K562 (cell line): ENCODE data around the gene CAMK2N1. TPM values are rescaled to one million over a fixed set of nuclear protein-coding genes. Genes with fewer than 3 reads are reported as not detected.

ENCODE experiments used
- ATAC-seq: fragments of 200-7000 bp; cut with Tn5 transposase; 3 replicates; pipeline ENCODE4 v1.9.1; 2020; ENCODE audit warnings: moderate library complexity
- BruUV-seq: library from RNA; stranded (reverse); fragments of 400-500 nt; replicated peaks from 2 replicates; lab custom pipeline; 2021; lab: Mats Ljungman, UMichigan
- CTCF ChIA-PET: fragments of 300-600 bp; formaldehyde crosslinking; extraction: SDS; loops from one replicate; lab custom pipeline; 2021; ENCODE audit warnings: low intra/inter-chr PET ratio; lab: Yijun Ruan, JAX
- POLR2A ChIA-PET: fragments of 300-600, 350-650 bp; sonication (Branson Sonifier 250); formaldehyde crosslinking; extraction: SDS; loops from one replicate; lab custom pipeline; 2021; ENCODE audit warnings: antibody characterized with exemption, inconsistent platforms; lab: Yijun Ruan, JAX
- DNase-seq, 4 experiments: peaks; one replicate each; pipeline versions ENCODE4 v3.0.0 to v3.0.0-alpha.2; 2011 to 2018; ENCODE audit warnings: low spot score in 3 of 4, mixed read lengths in 3 of 4; ENCODE audit errors: extremely low read depth in 1 of 4
- FAIRE-seq: peaks from 2 replicates; lab custom pipeline; 2011; peaks lifted over from hg19 to GRCh38; lab: Jason Lieb, UNC
- H2AFZ ChIP-seq: 2 replicates; pipeline ENCODE4 v1.6.0; 2011; ENCODE audit warnings: low read depth, low read length, control low read depth, inconsistent platforms
- H3K27ac ChIP-seq: fragments of 200-600 bp; 3 replicates; pipeline ENCODE4 v1.8.0; 2011; ENCODE audit warnings: low read depth, mild to moderate bottlenecking, control low read depth, inconsistent platforms, low read length, moderate library complexity, mixed read lengths; ENCODE audit errors: extremely low read depth
- H3K27me3 ChIP-seq, 2 experiments: fragments of 300-600 bp in 1 of 2; 2 replicates in 1 of 2; 3 replicates in 1 of 2; pipeline versions ENCODE4 v1.6.0 to v1.8.0; 2011; ENCODE audit warnings: inconsistent platforms in 2 of 2, low read length in 2 of 2, mild to moderate bottlenecking in 1 of 2, mixed read lengths in 1 of 2, moderate library complexity in 1 of 2; ENCODE audit not compliant: control insufficient read depth in 2 of 2, insufficient read depth in 2 of 2
- H3K36me3 ChIP-seq: fragments of 300-600 bp; 3 replicates; pipeline ENCODE4 v1.8.0; 2011; ENCODE audit warnings: mild to moderate bottlenecking, low read length, inconsistent platforms; ENCODE audit not compliant: control insufficient read depth, insufficient read depth
- H3K4me1 ChIP-seq, 2 experiments: fragments of 200-600 bp in 1 of 2; replicated peaks in 1 of 2; 2 replicates in 1 of 2; 3 replicates in 1 of 2; pipeline versions ENCODE4 v1.5.1 to v1.8.0; 2011; ENCODE audit warnings: inconsistent platforms in 2 of 2, low read length in 2 of 2, mild to moderate bottlenecking in 1 of 2, mixed read lengths in 1 of 2, moderate library complexity in 1 of 2; ENCODE audit not compliant: control insufficient read depth in 2 of 2, insufficient read depth in 2 of 2
- H3K4me2 ChIP-seq: 2 replicates; pipeline ENCODE4 v1.6.1; 2011; ENCODE audit warnings: low read length, control low read depth, inconsistent platforms, mixed read lengths; ENCODE audit not compliant: insufficient read depth
- H3K4me3 ChIP-seq: fragments of 200-600 bp; sonication (generic), shearing (Covaris generic); 2 replicates; pipeline ENCODE4 v1.5.1; 2016; ENCODE audit warnings: control low read depth, inconsistent platforms
- H3K79me2 ChIP-seq: fragments of 200-600 bp; 3 replicates; pipeline ENCODE4 v1.8.0; 2011; ENCODE audit warnings: low read length, inconsistent platforms; ENCODE audit not compliant: control insufficient read depth, insufficient read depth
- H3K9ac ChIP-seq, 2 experiments: 2 replicates each; pipeline versions ENCODE4 v1.6.0 to v1.6.1; 2011; ENCODE audit warnings: low read depth in 2 of 2, low read length in 2 of 2, control low read depth in 1 of 2, inconsistent platforms in 1 of 2, mild to moderate bottlenecking in 1 of 2, mixed read lengths in 1 of 2; ENCODE audit not compliant: insufficient read depth in 1 of 2
- H3K9me1 ChIP-seq: one replicate; pipeline ENCODE4 v1.6.0; 2011; ENCODE audit warnings: inconsistent platforms, mild to moderate bottlenecking, low read length, moderate library complexity; ENCODE audit not compliant: control insufficient read depth, insufficient read depth
- H3K9me3 ChIP-seq: replicated peaks from 2 replicates; pipeline ENCODE4 v1.5.1; 2011; ENCODE audit warnings: low read depth, low read length, inconsistent platforms; ENCODE audit not compliant: control insufficient read depth, insufficient read depth
- H4K20me1 ChIP-seq: replicated peaks from 2 replicates; pipeline ENCODE4 v1.6.1; 2011; ENCODE audit warnings: low read length, inconsistent platforms, mixed read lengths; ENCODE audit not compliant: control insufficient read depth, insufficient read depth
- FOXJ2 ChIP-seq: fragments of 200-800 bp; sonication (Bioruptor generic); IDR thresholded peaks from 2 replicates; pipeline ENCODE4 v1.6.1; 2016; ENCODE audit warnings: missing genetic modification characterization, missing compliant biosample characterization
- FOXM1 ChIP-seq, 2 experiments: fragments of 450-650 bp in 1 of 2; sonication (generic) in 1 of 2; formaldehyde crosslinking in 1 of 2; IDR thresholded peaks; 2 replicates each; pipeline versions ENCODE4 v1.6.1 to v1.9.0; 2017 to 2022; ENCODE audit warnings: low read depth in 2 of 2, mild to moderate bottlenecking in 2 of 2, missing genetic modification reagents in 1 of 2, moderate library complexity in 1 of 2
- L3MBTL2 ChIP-seq: fragments of 450-650 bp; IDR thresholded peaks from 2 replicates; pipeline ENCODE4 v1.6.1; 2016; ENCODE audit warnings: mild to moderate bottlenecking, moderate library complexity
- MEIS2 ChIP-seq: fragments of 450-650 bp; IDR thresholded peaks from 2 replicates; pipeline ENCODE4 v1.6.1; 2014; ENCODE audit warnings: mild to moderate bottlenecking; ENCODE audit not compliant: partially characterized antibody
- PTBP1 ChIP-seq: fragments of 200-400 bp; formaldehyde crosslinking; IDR thresholded peaks from 2 replicates; pipeline ENCODE4 v1.6.1; 2017; ENCODE audit warnings: low read depth, low read length
- RBM17 ChIP-seq: fragments of 200-400 bp; formaldehyde crosslinking; IDR thresholded peaks from 2 replicates; pipeline ENCODE4 v1.6.1; 2017; ENCODE audit warnings: low read depth, mild to moderate bottlenecking, low read length, borderline replicate concordance
- RUNX1 ChIP-seq: sonication (generic); IDR thresholded peaks from 2 replicates; pipeline ENCODE4 v1.6.1; 2016; ENCODE audit warnings: antibody characterized with exemption, low read depth
- SMAD1 ChIP-seq: fragments of 150-350 bp; IDR thresholded peaks from 2 replicates; pipeline ENCODE4 v1.6.1; 2014; ENCODE audit warnings: low read length, low read depth; ENCODE audit not compliant: partially characterized antibody
- TRIM24 ChIP-seq, 2 experiments: fragments of 450-650 bp; IDR thresholded peaks; 2 replicates each; pipeline ENCODE4 v1.6.1; 2016
- YBX1 ChIP-seq: fragments of 450-650 bp; IDR thresholded peaks from 2 replicates; pipeline ENCODE4 v1.7.1; 2016; ENCODE audit warnings: mild to moderate bottlenecking
- ZNF436 ChIP-seq: fragments of 250-450, 450-650 bp; sonication (Bioruptor Pico); formaldehyde crosslinking; IDR thresholded peaks from 2 replicates; pipeline ENCODE4 v1.7.0; 2020; ENCODE audit warnings: mild to moderate bottlenecking
- WGBS: fragments of 100-300 bp; shearing (Covaris generic); methylation state at CpG from one replicate; pipeline ENCODE4 v1.1.6; 2016; ENCODE audit warnings: low coverage, mixed read lengths; ENCODE audit not compliant: insufficient coverage; ENCODE audit errors: missing lambda C conversion rate; 5-methylcytosine and 5-hydroxymethylcytosine counted together
- in situ Hi-C: fragments of 300-500 bp; cut with MboI; formaldehyde crosslinking; loops from 4 replicates; pipeline ENCODE4 v1.15.0; 2018; ENCODE audit warnings: inconsistent platforms, mixed read lengths
- intact Hi-C: fragments of 100-400 bp; cut with micrococcal nuclease; formaldehyde crosslinking; loops from 2 replicates; pipeline ENCODE4 v1.14.2; 2022
- polyA plus RNA-seq, 8 experiments: library from polyadenylated mRNA; depleted of rRNA in 4 of 8; stranded (reverse) in 5 of 8; unstranded in 3 of 8; fragments of >200 nt; fragmentation: Nextera tagmentation in 2 of 8; fragmentation: Illumina TruSeq in 1 of 8; extraction: Ambion mirVana in 2 of 8; extraction: Trizol in 1 of 8; gene quantifications; 2 replicates each; pipeline versions ENCODE4 v1.2.1 to v1.2.3, GENCODE V29; 2011 to 2014; ENCODE audit warnings: inconsistent platforms in 1 of 8, missing spikeins in 1 of 8
- total RNA-seq, 7 experiments: library from RNA; depleted of rRNA in 6 of 7; stranded (reverse); fragments of >200 nt in 6 of 7; fragmentation: Illumina TruSeq in 2 of 7; extraction: Trizol in 2 of 7; gene quantifications; 2 replicates each; pipeline versions ENCODE4 v1.2.1 to v1.2.3, GENCODE V29; 2011 to 2021; ENCODE audit warnings: low replicate concordance in 1 of 7
- TF ChIP-seq, protein P1 (sequence below): fragments of 450-650 bp; IDR thresholded peaks from 2 replicates; pipeline ENCODE4 v1.6.1; 2016; ENCODE audit warnings: low read depth
- TF ChIP-seq, protein P2 (sequence below): fragments of 250-450 bp; sonication (Bioruptor Pico); IDR thresholded peaks from 2 replicates; pipeline ENCODE4 v1.5.0; 2020; ENCODE audit warnings: mild to moderate bottlenecking

Gene CAMK2N1
- total and polyA plus RNA-seq, 9 of the 15 experiments (the other 6 are each of a cell fraction or from before 2014, with no cell fraction given) = 0.09 to 1.4 (median 0.34) TPM

DNA sequence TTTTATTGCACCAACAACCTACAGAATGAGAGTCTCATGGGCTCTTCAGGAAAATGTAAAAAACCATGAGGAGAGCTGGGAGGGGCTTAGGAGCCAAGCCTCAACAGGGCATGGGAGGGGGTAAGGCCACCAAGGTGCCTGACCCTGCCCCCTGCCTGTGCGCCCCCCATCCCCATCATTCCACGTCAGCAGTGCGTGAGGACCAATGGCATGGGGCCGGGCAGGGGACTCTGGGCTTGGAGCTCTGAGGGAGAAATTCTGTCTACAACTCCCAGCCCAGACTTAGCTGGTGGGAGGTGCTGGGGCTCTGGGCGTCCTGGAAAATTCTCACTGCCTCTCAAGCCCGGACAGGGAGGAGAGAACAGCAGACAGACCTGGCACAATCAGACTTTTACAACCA is 5.2 kb upstream of the CAMK2N1 start:
- ChIA-PET CTCF (no interaction called here), POLR2A (interaction anchor here (1.3 kb wide), 2 partner anchors 14 to 359 kb away, joined by 3 to 4 read pairs; no protein-coding TSS in a partner anchor)
- Histone ChIP-seq H3K27me3 (peaks cover 32 to 58% of the 10 kb centered on the region in 2 experiments), H4K20me1 (peaks cover 6% of the 10 kb centered on the region), H3K4me3 (no peak overlapping the region), H3K27ac (no peak overlapping the region), H3K79me2 (no peaks in the 10 kb centered on the region), H3K36me3 (no peaks in the 10 kb centered on the region), H3K9me3 (no peaks in the 10 kb centered on the region; the same call in 1 of the 2 replicates), H3K4me2 (no peak overlapping the region), H3K4me1 (peaks cover 0 to 9% of the 10 kb centered on the region in 2 experiments; a peak in 3 of 5 replicates), H2AFZ (no peak overlapping the region), H3K9ac (no peak overlapping the region), H3K9me1 (no peaks in the 10 kb centered on the region)
- no TSS peak for BruUV-seq
- DNase-seq (no peak), FAIRE-seq (no peak), ATAC-seq (no peak)
- in situ Hi-C loops (loop anchor here (5.0 to 10.0 kb wide), 3 partner anchors 119 to 389 kb away; no protein-coding TSS in a partner anchor), intact Hi-C loops (loop anchor here (5.0 kb wide), 4 partner anchors 129 to 574 kb away; no protein-coding TSS in a partner anchor)
- no peak for TF ChIP-seq SMAD1
- TF ChIP-seq, protein P1, sequence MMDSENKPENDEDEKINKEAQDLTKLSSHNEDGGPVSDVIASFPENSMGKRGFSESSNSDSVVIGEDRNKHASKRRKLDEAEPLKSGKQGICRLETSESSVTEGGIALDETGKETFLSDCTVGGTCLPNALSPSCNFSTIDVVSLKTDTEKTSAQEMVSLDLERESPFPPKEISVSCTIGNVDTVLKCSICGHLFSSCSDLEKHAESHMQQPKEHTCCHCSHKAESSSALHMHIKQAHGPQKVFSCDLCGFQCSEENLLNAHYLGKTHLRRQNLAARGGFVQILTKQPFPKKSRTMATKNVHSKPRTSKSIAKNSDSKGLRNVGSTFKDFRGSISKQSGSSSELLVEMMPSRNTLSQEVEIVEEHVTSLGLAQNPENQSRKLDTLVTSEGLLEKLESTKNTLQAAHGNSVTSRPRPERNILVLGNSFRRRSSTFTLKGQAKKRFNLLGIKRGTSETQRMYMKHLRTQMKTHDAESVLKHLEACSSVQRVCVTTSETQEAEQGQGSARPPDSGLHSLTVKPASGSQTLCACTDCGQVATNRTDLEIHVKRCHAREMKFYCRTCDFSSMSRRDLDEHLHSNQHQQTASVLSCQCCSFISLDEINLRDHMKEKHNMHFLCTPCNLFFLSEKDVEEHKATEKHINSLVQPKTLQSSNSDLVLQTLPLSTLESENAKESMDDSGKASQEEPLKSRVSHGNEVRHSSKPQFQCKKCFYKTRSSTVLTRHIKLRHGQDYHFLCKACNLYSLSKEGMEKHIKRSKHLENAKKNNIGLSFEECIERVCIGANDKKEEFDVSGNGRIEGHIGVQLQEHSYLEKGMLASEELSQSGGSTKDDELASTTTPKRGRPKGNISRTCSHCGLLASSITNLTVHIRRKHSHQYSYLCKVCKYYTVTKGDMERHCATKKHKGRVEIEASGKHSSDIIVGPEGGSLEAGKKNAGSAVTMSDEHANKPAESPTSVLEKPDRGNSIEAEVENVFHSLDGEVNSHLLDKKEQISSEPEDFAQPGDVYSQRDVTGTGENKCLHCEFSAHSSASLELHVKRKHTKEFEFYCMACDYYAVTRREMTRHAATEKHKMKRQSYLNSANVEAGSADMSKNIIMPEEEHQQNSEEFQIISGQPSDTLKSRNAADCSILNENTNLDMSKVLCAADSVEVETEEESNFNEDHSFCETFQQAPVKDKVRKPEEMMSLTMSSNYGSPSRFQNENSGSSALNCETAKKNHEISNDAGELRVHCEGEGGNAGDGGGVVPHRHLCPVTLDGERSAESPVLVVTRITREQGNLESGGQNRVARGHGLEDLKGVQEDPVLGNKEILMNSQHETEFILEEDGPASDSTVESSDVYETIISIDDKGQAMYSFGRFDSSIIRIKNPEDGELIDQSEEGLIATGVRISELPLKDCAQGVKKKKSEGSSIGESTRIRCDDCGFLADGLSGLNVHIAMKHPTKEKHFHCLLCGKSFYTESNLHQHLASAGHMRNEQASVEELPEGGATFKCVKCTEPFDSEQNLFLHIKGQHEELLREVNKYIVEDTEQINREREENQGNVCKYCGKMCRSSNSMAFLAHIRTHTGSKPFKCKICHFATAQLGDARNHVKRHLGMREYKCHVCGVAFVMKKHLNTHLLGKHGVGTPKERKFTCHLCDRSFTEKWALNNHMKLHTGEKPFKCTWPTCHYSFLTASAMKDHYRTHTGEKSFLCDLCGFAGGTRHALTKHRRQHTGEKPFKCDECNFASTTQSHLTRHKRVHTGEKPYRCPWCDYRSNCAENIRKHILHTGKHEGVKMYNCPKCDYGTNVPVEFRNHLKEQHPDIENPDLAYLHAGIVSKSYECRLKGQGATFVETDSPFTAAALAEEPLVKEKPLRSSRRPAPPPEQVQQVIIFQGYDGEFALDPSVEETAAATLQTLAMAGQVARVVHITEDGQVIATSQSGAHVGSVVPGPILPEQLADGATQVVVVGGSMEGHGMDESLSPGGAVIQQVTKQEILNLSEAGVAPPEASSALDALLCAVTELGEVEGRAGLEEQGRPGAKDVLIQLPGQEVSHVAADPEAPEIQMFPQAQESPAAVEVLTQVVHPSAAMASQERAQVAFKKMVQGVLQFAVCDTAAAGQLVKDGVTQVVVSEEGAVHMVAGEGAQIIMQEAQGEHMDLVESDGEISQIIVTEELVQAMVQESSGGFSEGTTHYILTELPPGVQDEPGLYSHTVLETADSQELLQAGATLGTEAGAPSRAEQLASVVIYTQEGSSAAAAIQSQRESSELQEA = no peak
- TF ChIP-seq ZNF436 = no peak
- TF ChIP-seq MEIS2 = no peak
- TF ChIP-seq RUNX1 = no peak
- TF ChIP-seq RBM17 = no peak
- no peak for TF ChIP-seq FOXJ2 (tag)
- no peak for TF ChIP-seq FOXM1 (IDR thresholded peaks at IDR 0.05; ENCODE audit: low read depth)
- TF ChIP-seq FOXM1 (CRISPR knock-in tag; IDR thresholded peaks at IDR 0.05; ENCODE audit: low read depth) = no peak
- TF ChIP-seq L3MBTL2 = no peak
- no peak for TF ChIP-seq TRIM24 (IDR thresholded peaks at IDR 0.05)
- no peak for TF ChIP-seq YBX1
- TF ChIP-seq PTBP1 = no peak
- TF ChIP-seq, protein P2, sequence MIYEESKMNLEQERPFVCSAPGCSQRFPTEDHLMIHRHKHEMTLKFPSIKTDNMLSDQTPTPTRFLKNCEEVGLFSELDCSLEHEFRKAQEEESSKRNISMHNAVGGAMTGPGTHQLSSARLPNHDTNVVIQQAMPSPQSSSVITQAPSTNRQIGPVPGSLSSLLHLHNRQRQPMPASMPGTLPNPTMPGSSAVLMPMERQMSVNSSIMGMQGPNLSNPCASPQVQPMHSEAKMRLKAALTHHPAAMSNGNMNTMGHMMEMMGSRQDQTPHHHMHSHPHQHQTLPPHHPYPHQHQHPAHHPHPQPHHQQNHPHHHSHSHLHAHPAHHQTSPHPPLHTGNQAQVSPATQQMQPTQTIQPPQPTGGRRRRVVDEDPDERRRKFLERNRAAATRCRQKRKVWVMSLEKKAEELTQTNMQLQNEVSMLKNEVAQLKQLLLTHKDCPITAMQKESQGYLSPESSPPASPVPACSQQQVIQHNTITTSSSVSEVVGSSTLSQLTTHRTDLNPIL = no peak
- WGBS = 0% methylated on average over 6 of the region's 6 CpGs
